MM.1S (cell line): ENCODE results near the gene GPC5.

ENCODE experiments used
- DNase-seq: peaks from one replicate; pipeline ENCODE4 v3.0.0-alpha.2; 2015
- H2AFZ ChIP-seq: fragments of 300-600 bp; sonication (generic); 2 replicates; pipeline ENCODE4 v1.6.0; 2016; ENCODE audit warnings: antibody characterized with exemption, low read length
- H3F3A ChIP-seq: fragments of 300-600 bp; sonication (generic); 2 replicates; pipeline ENCODE4 v1.6.1; 2016; ENCODE audit warnings: mild to moderate bottlenecking, antibody characterized with exemption, low read length, moderate library complexity, mixed read lengths; ENCODE audit not compliant: insufficient read depth
- H3K27ac ChIP-seq: fragments of 300-600 bp; sonication (generic); 2 replicates; pipeline ENCODE4 v1.5.1; 2016; ENCODE audit warnings: mild to moderate bottlenecking, low read length
- H3K27me3 ChIP-seq: fragments of 300-600 bp; sonication (generic); replicated peaks from 2 replicates; pipeline ENCODE4 v1.6.0; 2016; ENCODE audit warnings: low read length; ENCODE audit not compliant: insufficient read depth
- H3K36me3 ChIP-seq: fragments of 300-600 bp; sonication (generic); replicated peaks from 2 replicates; pipeline ENCODE4 v1.6.1; 2016; ENCODE audit warnings: mild to moderate bottlenecking, low read length, mixed read lengths; ENCODE audit not compliant: insufficient read depth
- H3K4me1 ChIP-seq: fragments of 300-600 bp; sonication (generic); 2 replicates; pipeline ENCODE4 v1.6.1; 2016; ENCODE audit warnings: low read length, mixed read lengths
- H3K4me2 ChIP-seq: fragments of 300-600 bp; sonication (generic); 2 replicates; pipeline ENCODE4 v1.6.0; 2016; ENCODE audit warnings: low read depth, low read length
- H3K4me3 ChIP-seq: fragments of 300-600 bp; sonication (generic); 2 replicates; pipeline ENCODE4 v1.5.1; 2016; ENCODE audit warnings: low read length, mixed read lengths
- H3K79me2 ChIP-seq: fragments of 300-600 bp; sonication (generic); 2 replicates; pipeline ENCODE4 v1.6.1; 2016; ENCODE audit warnings: mixed run types, low read length, mixed read lengths
- H3K9ac ChIP-seq: fragments of 300-600 bp; sonication (generic); 2 replicates; pipeline ENCODE4 v1.6.1; 2016; ENCODE audit warnings: low read length, mixed read lengths
- H3K9me2 ChIP-seq: fragments of 300-600 bp; sonication (generic); replicated peaks from 2 replicates; pipeline ENCODE4 v1.6.1; 2016; ENCODE audit warnings: mild to moderate bottlenecking, low read length, mixed read lengths; ENCODE audit not compliant: insufficient read depth
- H3K9me3 ChIP-seq: fragments of 300-600 bp; sonication (generic); replicated peaks from 2 replicates; pipeline ENCODE4 v1.6.1; 2016; ENCODE audit warnings: mild to moderate bottlenecking, low read length, mixed read lengths; ENCODE audit not compliant: insufficient read depth
- H4K20me1 ChIP-seq: fragments of 300-600 bp; sonication (generic); 2 replicates; pipeline ENCODE4 v1.6.1; 2016; ENCODE audit warnings: mild to moderate bottlenecking, low read length, moderate library complexity, mixed read lengths; ENCODE audit not compliant: insufficient read depth
- CTCF ChIP-seq: fragments of 300-600 bp; sonication (generic); IDR thresholded peaks from 2 replicates; pipeline ENCODE4 v1.5.1; 2016; ENCODE audit warnings: antibody characterized with exemption, low read length, mixed read lengths
- EZH2 ChIP-seq: fragments of 300-600 bp; sonication (generic); optimal IDR thresholded peaks from 2 replicates; pipeline ENCODE3; 2017; ENCODE audit warnings: low read depth, mild to moderate bottlenecking, antibody characterized with exemption, low read length, mixed read lengths
- EZH2phosphoT487 ChIP-seq: fragments of 300-600 bp; sonication (generic); IDR thresholded peaks from 2 replicates; pipeline ENCODE4 v1.6.1; 2018; ENCODE audit warnings: antibody characterized with exemption, low read length

The GPC5 gene

DNA sequence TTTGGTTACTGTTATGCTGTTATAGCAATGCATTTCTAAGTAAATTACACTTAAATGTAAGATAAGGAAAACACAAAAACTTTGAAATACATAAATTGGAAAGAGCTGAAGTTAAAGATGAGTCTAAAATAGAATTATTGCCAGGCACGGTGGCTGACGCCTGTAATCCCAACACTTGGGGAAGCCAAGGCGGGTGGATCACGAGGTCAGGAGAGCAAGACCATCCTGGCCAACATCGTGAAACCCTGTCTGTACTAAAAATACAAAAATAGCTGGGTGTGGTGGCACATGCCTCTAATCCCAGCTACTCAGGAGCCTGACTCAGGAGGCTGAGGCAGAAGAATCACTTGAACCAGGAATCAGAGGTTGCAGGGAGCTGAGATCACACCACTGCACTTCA lies 922.8 kb downstream of the GPC5 start:
- Histone ChIP-seq H3K27me3 (no peaks in the 10 kb centered on the region), H3K27ac (no peak overlapping the region), H3K9me2 (no peaks in the 10 kb centered on the region), H3K9me3 (no peaks in the 10 kb centered on the region), H3K36me3 (no peaks in the 10 kb centered on the region), H3K9ac (no peak overlapping the region), H2AFZ (no peak overlapping the region), H3F3A (no peaks in the 10 kb centered on the region), H3K79me2 (no peaks in the 10 kb centered on the region), H3K4me2 (no peak overlapping the region), H3K4me1 (no peaks in the 10 kb centered on the region), H4K20me1 (no peaks in the 10 kb centered on the region), H3K4me3 (no peak overlapping the region)
- no peak for DNase-seq
- TF ChIP-seq EZH2 (no peak), EZH2phosphoT487 (no peak), CTCF (no peak)

DNA sequence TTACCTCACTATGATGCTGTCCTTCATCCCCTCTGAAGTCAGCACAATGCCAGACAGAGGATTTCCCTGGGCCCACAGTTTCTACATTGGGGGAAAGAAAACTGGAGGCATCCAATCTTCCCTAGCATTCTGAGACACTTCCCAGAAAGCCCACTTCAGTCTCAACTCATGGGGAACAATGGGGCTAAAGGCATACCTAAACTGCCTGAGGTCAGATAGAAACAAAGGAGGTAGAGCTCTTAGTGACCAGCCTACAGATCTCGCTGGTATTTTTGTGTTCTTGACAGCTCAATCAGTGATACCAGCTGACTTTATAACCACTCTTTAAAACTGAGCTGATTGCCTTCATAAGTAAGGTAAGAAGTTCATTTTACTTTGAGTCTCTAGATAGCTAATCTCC lies 947.2 kb downstream of the GPC5 start:
- H3K36me3 ChIP-seq, result no peaks in the 10 kb centered on the region
- no peak overlapping the region for H3K9ac ChIP-seq
- no peaks in the 10 kb centered on the region for H3K27me3 ChIP-seq
- H3K79me2 ChIP-seq, result no peaks in the 10 kb centered on the region
- H3K4me3 ChIP-seq, result no peak overlapping the region
- no peak overlapping the region for H3K4me2 ChIP-seq
- no peaks in the 10 kb centered on the region for H3F3A ChIP-seq
- DNase-seq, result no peak
- H3K4me1 ChIP-seq, result no peaks in the 10 kb centered on the region
- no peaks in the 10 kb centered on the region for H3K9me3 ChIP-seq
- no peaks in the 10 kb centered on the region for H4K20me1 ChIP-seq
- TF ChIP-seq EZH2phosphoT487 (no peak), CTCF (no peak), EZH2 (no peak)
- no peaks in the 10 kb centered on the region for H3K9me2 ChIP-seq
- H3K27ac ChIP-seq, result no peak overlapping the region
- H2AFZ ChIP-seq, result no peak overlapping the region

- Histone ChIP-seq H3K79me2 (no peaks in the 10 kb centered on the region), H2AFZ (no peak overlapping the region)
- no peak for DNase-seq
Observed at GRCh38 chr13:92346046-92346445, 947.6 kb downstream of the GPC5 start.

More at GRCh38 chr13:92346046-92346445, 947.6 kb downstream of the GPC5 start:
- H3K36me3 ChIP-seq, result no peaks in the 10 kb centered on the region
- no peak overlapping the region for H3K9ac ChIP-seq
- H3K27me3 ChIP-seq, result no peaks in the 10 kb centered on the region
- no peaks in the 10 kb centered on the region for H4K20me1 ChIP-seq
- H3K4me2 ChIP-seq, result no peak overlapping the region
- H3K9me2 ChIP-seq, result no peaks in the 10 kb centered on the region
- H3K4me3 ChIP-seq, result no peak overlapping the region
- no peaks in the 10 kb centered on the region for H3K4me1 ChIP-seq
- H3F3A ChIP-seq, result no peaks in the 10 kb centered on the region
- TF ChIP-seq CTCF (no peak), EZH2 (no peak), EZH2phosphoT487 (no peak)
- no peak overlapping the region for H3K27ac ChIP-seq
- H3K9me3 ChIP-seq, result no peaks in the 10 kb centered on the region
